ENCODE data around the gene FADD. TPM values are rescaled to one million over a fixed set of nuclear protein-coding genes. Genes with fewer than 3 reads are reported as not detected.
A peak's percentile ranks its signal among the peaks of the same experiment; 100 is the strongest.

The FADD gene
- total RNA-seq, 2 donors from 2014 or later, result 16.0 to 18.4 TPM

- H3K4me3 ChIP-seq, result no peak overlapping the region
- DNase-seq (ENCODE audit: low spot score), result no peak
- no peaks in the 10 kb centered on the region for H3K9me3 ChIP-seq
- no peak overlapping the region for H3K27ac ChIP-seq
- H3K36me3 ChIP-seq, result no peaks in the 10 kb centered on the region
- H3K27me3 ChIP-seq (replicated peaks; ENCODE audit: insufficient read depth), result no peaks in the 10 kb centered on the region
- no peaks in the 10 kb centered on the region for H3K4me1 ChIP-seq (replicated peaks)
- intact Hi-C loops (cut with DNase I), result no loop called here
- TF ChIP-seq CTCF (IDR thresholded peaks at IDR 0.05), result no peak
- no peak for TF ChIP-seq POLR2AphosphoS5 (IDR thresholded peaks at IDR 0.05)
- TF ChIP-seq POLR2A (IDR thresholded peaks at IDR 0.05), result no peak
- 94% methylated on average over 18 of the region's 18 CpGs for WGBS
Measured at GRCh38 chr11:70182266-70182665, 20.8 kb upstream of the FADD start.

- Histone ChIP-seq H3K4me3 (no peak overlapping the region), H3K36me3 (no peaks in the 10 kb centered on the region), H3K4me1 (replicated peaks) (no peaks in the 10 kb centered on the region), H3K9me3 (no peaks in the 10 kb centered on the region), H3K27me3 (replicated peaks; ENCODE audit: insufficient read depth) (no peaks in the 10 kb centered on the region), H3K27ac (peak overlapping the region; percentile 38 to 62)
- intact Hi-C loops (cut with DNase I), result no loop called here
- DNase-seq (ENCODE audit: low spot score), result no peak
- TF ChIP-seq POLR2AphosphoS5 (IDR thresholded peaks at IDR 0.05) (no peak), POLR2A (IDR thresholded peaks at IDR 0.05) (no peak), CTCF (IDR thresholded peaks at IDR 0.05) (no peak)
- WGBS, result 100% methylated on average over 1 of the region's 1 CpG
Measured at GRCh38 chr11:70183032-70183431, 20.1 kb upstream of the FADD start.

- no peaks in the 10 kb centered on the region for H3K9me3 ChIP-seq
- peak; percentile 89 for DNase-seq (ENCODE audit: low spot score)
- H3K27me3 ChIP-seq (replicated peaks; ENCODE audit: insufficient read depth), result no peaks in the 10 kb centered on the region
- 56% methylated on average over 11 of the region's 11 CpGs for WGBS
- no peaks in the 10 kb centered on the region for H3K4me1 ChIP-seq (replicated peaks)
- TF ChIP-seq CTCF (IDR thresholded peaks at IDR 0.05) (peak in 2 of 4 experiments; percentile 18 to 26), POLR2AphosphoS5 (IDR thresholded peaks at IDR 0.05) (peak; percentile 86), POLR2A (IDR thresholded peaks at IDR 0.05) (no peak)
- H3K4me3 ChIP-seq, result no peak overlapping the region
- peak overlapping the region; percentile 38 to 62 for H3K27ac ChIP-seq
- intact Hi-C loops (cut with DNase I), result no loop called here
- no peaks in the 10 kb centered on the region for H3K36me3 ChIP-seq
Measured at GRCh38 chr11:70183483-70184176, 19.5 kb upstream of the FADD start.

- H3K4me1 ChIP-seq (replicated peaks), result no peaks in the 10 kb centered on the region
- no peak for DNase-seq (ENCODE audit: low spot score)
- TF ChIP-seq POLR2AphosphoS5 (IDR thresholded peaks at IDR 0.05), result no peak
- TF ChIP-seq CTCF (IDR thresholded peaks at IDR 0.05), result no peak
- TF ChIP-seq POLR2A (IDR thresholded peaks at IDR 0.05), result no peak
- H3K4me3 ChIP-seq, result no peak overlapping the region
- intact Hi-C loops (cut with DNase I), result no loop called here
- 48% methylated on average over 9 of the region's 9 CpGs for WGBS
- no peaks in the 10 kb centered on the region for H3K36me3 ChIP-seq
- H3K9me3 ChIP-seq, result no peaks in the 10 kb centered on the region
- H3K27ac ChIP-seq, result peak overlapping the region in 1 of 2 donors; percentile 38
- no peaks in the 10 kb centered on the region for H3K27me3 ChIP-seq (replicated peaks; ENCODE audit: insufficient read depth)
Measured at GRCh38 chr11:70184396-70184795, 18.7 kb upstream of the FADD start.

All from prostate gland (tissue), 2 donors.